Ishikawa (cell line): ENCODE results near the gene PTPRE.

ENCODE experiments used
- EGR1 ChIP-seq: IDR thresholded peaks from 2 replicates; pipeline ENCODE4 v1.6.1; 2012
- RAD21 ChIP-seq: IDR thresholded peaks from 2 replicates; pipeline ENCODE4 v1.6.1; 2012; ENCODE audit warnings: low read depth
- TAF1 ChIP-seq: IDR thresholded peaks from 2 replicates; pipeline ENCODE4 v1.6.1; 2012; ENCODE audit warnings: low read depth, mild to moderate bottlenecking
- TCF12 ChIP-seq: IDR thresholded peaks from 2 replicates; pipeline ENCODE4 v1.6.1; 2012; ENCODE audit warnings: low read depth
- TEAD4 ChIP-seq: IDR thresholded peaks from 2 replicates; pipeline ENCODE4 v1.6.1; 2012
- YY1 ChIP-seq: IDR thresholded peaks from 2 replicates; pipeline ENCODE4 v1.6.1; 2012; ENCODE audit warnings: low read depth
- TF ChIP-seq, protein P1 (sequence below): IDR thresholded peaks from 2 replicates; pipeline ENCODE4 v1.6.1; 2012; ENCODE audit warnings: low read depth, mild to moderate bottlenecking
- TF ChIP-seq, protein P2 (sequence below): IDR thresholded peaks from 2 replicates; pipeline ENCODE4 v1.6.1; 2012

DNA sequence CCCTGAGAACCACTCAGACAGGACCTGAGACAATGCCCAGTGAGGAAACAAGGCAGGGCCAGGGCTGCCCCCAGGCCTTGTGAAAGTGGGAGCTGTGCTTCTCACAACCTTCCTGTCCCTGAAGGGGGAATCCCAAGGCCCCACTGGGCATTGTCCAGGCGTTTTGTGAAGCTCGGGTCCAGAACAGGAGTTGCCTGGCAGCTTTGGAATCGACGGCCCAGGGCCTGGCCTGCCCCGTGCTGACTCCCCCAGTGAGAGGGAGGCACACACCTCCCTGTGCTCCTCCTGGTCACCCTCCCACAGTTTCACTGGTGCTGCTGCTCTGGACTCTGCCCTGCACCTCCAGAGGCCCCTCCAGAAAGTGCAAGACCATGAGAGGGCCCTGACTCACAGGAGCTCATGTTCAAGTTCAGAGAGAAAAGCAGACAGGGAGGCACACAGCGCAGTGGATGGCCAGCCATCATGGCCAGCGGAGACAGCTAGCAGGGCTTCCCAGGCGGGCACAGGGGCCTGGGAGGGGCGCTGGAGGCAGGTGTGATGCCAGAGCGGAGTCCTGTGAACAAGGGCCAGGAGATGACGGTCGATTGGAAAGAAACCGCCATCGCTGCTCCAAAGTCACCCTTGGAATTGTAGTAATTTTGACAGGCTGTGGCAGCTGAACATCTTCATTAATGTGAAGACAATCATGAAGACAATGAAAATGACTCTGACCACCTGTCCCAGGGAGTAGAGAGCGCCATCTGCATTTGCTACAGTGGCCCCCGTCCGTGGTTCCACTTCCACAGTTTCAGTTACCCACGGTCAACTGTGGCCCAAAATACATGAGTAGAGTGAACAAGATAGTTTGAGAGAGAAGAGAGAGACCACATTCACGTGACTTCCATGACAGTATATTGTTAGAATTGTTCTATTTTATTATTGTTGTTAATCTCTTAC, 115.6 kb downstream of the PTPRE start:
- no peak for TF ChIP-seq RAD21
- TF ChIP-seq TAF1 = no peak
- no peak for TF ChIP-seq YY1
- TF ChIP-seq, protein P1, sequence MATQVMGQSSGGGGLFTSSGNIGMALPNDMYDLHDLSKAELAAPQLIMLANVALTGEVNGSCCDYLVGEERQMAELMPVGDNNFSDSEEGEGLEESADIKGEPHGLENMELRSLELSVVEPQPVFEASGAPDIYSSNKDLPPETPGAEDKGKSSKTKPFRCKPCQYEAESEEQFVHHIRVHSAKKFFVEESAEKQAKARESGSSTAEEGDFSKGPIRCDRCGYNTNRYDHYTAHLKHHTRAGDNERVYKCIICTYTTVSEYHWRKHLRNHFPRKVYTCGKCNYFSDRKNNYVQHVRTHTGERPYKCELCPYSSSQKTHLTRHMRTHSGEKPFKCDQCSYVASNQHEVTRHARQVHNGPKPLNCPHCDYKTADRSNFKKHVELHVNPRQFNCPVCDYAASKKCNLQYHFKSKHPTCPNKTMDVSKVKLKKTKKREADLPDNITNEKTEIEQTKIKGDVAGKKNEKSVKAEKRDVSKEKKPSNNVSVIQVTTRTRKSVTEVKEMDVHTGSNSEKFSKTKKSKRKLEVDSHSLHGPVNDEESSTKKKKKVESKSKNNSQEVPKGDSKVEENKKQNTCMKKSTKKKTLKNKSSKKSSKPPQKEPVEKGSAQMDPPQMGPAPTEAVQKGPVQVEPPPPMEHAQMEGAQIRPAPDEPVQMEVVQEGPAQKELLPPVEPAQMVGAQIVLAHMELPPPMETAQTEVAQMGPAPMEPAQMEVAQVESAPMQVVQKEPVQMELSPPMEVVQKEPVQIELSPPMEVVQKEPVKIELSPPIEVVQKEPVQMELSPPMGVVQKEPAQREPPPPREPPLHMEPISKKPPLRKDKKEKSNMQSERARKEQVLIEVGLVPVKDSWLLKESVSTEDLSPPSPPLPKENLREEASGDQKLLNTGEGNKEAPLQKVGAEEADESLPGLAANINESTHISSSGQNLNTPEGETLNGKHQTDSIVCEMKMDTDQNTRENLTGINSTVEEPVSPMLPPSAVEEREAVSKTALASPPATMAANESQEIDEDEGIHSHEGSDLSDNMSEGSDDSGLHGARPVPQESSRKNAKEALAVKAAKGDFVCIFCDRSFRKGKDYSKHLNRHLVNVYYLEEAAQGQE = no peak
- TF ChIP-seq, protein P2, sequence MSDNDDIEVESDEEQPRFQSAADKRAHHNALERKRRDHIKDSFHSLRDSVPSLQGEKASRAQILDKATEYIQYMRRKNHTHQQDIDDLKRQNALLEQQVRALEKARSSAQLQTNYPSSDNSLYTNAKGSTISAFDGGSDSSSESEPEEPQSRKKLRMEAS = no peak
- no peak for TF ChIP-seq TEAD4
- TF ChIP-seq EGR1 = no peak
- TF ChIP-seq TCF12 = no peak
